Panc1 (cell line): ENCODE measurements around the gene ANKRD55.

Source experiments
- CTCF ChIP-seq: fragments of 450-650 bp; IDR thresholded peaks from 2 replicates; pipeline ENCODE4 v1.5.1; 2017; ENCODE audit warnings: mild to moderate bottlenecking
- POLR2AphosphoS5 ChIP-seq: IDR thresholded peaks from 2 replicates; pipeline ENCODE4 v1.6.1; 2012; ENCODE audit warnings: mild to moderate bottlenecking, low read depth, low read length, moderate library complexity
- REST ChIP-seq, 2 experiments: IDR thresholded peaks; 2 replicates each; pipeline ENCODE4 v1.6.1; 2011 to 2012; ENCODE audit warnings: low read depth in 2 of 2, control low read depth in 1 of 2, low read length in 1 of 2, mild to moderate bottlenecking in 1 of 2, moderate library complexity in 1 of 2; ENCODE audit not compliant: insufficient read depth in 1 of 2
- SIN3A ChIP-seq: IDR thresholded peaks from 2 replicates; pipeline ENCODE4 v1.6.1; 2012; ENCODE audit warnings: low read depth, mild to moderate bottlenecking, low read length, moderate library complexity, borderline replicate concordance; ENCODE audit not compliant: insufficient read depth

- TF ChIP-seq CTCF = no peak
- no peak for TF ChIP-seq SIN3A
- no peak for TF ChIP-seq REST (IDR thresholded peaks at IDR 0.05; ENCODE audit: insufficient read depth in 1 of 2, low read depth in 2 of 2, low read length in 1 of 2)
- TF ChIP-seq POLR2AphosphoS5 = no peak
Observed at GRCh38 chr5:56168066-56168478, 65.1 kb downstream of the ANKRD55 start.
